ENCODE measurements around the gene ANXA8. TPM values are rescaled to one million over a fixed set of nuclear protein-coding genes. Genes with fewer than 3 reads are reported as not detected.

Gene ANXA8
- total RNA-seq, 1 donor from 2014 or later, result 15.0 TPM

- intact Hi-C loops (cut with DNase I), result no loop called here
- no peak for TF ChIP-seq CTCF (IDR thresholded peaks at IDR 0.05)
- Histone ChIP-seq H3K36me3 (no peaks in the 10 kb centered on the region), H3K27ac (no peak overlapping the region), H3K27me3 (ENCODE audit: low read depth) (peaks cover 4% of the 10 kb centered on the region), H3K9me3 (no peaks in the 10 kb centered on the region), H3K4me3 (no peak overlapping the region), H3K4me1 (no peaks in the 10 kb centered on the region)
- ATAC-seq (no peak), DNase-seq (peak; percentile 25)
Observed at GRCh38 chr10:47451273-47451997, 32.5 kb downstream of the ANXA8 start.

GRCh38 chr10:47450442-47450841, 33.5 kb downstream of the ANXA8 start:
- Histone ChIP-seq H3K4me1 (no peaks in the 10 kb centered on the region), H3K36me3 (no peaks in the 10 kb centered on the region), H3K27me3 (ENCODE audit: low read depth) (peaks cover 4% of the 10 kb centered on the region), H3K9me3 (no peaks in the 10 kb centered on the region), H3K27ac (no peak overlapping the region), H3K4me3 (no peak overlapping the region)
- DNase-seq (no peak), ATAC-seq (no peak)
- intact Hi-C loops (cut with DNase I), result no loop called here
- no peak for TF ChIP-seq CTCF (IDR thresholded peaks at IDR 0.05)

GRCh38 chr10:47449979-47450378, 33.9 kb downstream of the ANXA8 start:
- Histone ChIP-seq H3K4me1 (no peaks in the 10 kb centered on the region), H3K27me3 (ENCODE audit: low read depth) (peaks cover 4% of the 10 kb centered on the region), H3K9me3 (no peaks in the 10 kb centered on the region), H3K27ac (no peak overlapping the region), H3K4me3 (no peak overlapping the region), H3K36me3 (no peaks in the 10 kb centered on the region)
- ATAC-seq (no peak), DNase-seq (peak; percentile 27)
- intact Hi-C loops (cut with DNase I), result no loop called here
- no peak for TF ChIP-seq CTCF (IDR thresholded peaks at IDR 0.05)

GRCh38 chr10:47449102-47449978, 34.6 kb downstream of the ANXA8 start:
- TF ChIP-seq CTCF (IDR thresholded peaks at IDR 0.05), result no peak
- DNase-seq (peak; percentile 20), ATAC-seq (no peak)
- Histone ChIP-seq H3K27me3 (ENCODE audit: low read depth) (peaks cover 4% of the 10 kb centered on the region), H3K4me1 (no peaks in the 10 kb centered on the region), H3K36me3 (no peaks in the 10 kb centered on the region), H3K9me3 (peaks cover 6% of the 10 kb centered on the region), H3K27ac (no peak overlapping the region), H3K4me3 (no peak overlapping the region)
- intact Hi-C loops (cut with DNase I), result no loop called here

- H3K4me1 ChIP-seq, result no peaks in the 10 kb centered on the region
- H3K27me3 ChIP-seq (ENCODE audit: low read depth), result peaks cover 2% of the 10 kb centered on the region
- DNase-seq (no peak), ATAC-seq (no peak)
- H3K4me3 ChIP-seq, result no peak overlapping the region
- H3K9me3 ChIP-seq, result peaks cover 6% of the 10 kb centered on the region
- H3K36me3 ChIP-seq, result no peaks in the 10 kb centered on the region
- no peak for TF ChIP-seq CTCF (IDR thresholded peaks at IDR 0.05)
- intact Hi-C loops (cut with DNase I), result no loop called here
- no peak overlapping the region for H3K27ac ChIP-seq
Observed at GRCh38 chr10:47447705-47448104, 36.2 kb downstream of the ANXA8 start.

All from lower lobe of right lung (tissue), 2 donors.